ENCODE results near the gene CELF4. TPM values are rescaled to one million over a fixed set of nuclear protein-coding genes. Genes with fewer than 3 reads are reported as not detected.
A peak's percentile ranks its signal among the peaks of the same experiment; 100 is the strongest.

Gene CELF4
- total and polyA plus RNA-seq, 2 donors (not counting 1 experiment from before 2014, with no cell fraction given): 0.17 TPM; not detected in 1

DNA sequence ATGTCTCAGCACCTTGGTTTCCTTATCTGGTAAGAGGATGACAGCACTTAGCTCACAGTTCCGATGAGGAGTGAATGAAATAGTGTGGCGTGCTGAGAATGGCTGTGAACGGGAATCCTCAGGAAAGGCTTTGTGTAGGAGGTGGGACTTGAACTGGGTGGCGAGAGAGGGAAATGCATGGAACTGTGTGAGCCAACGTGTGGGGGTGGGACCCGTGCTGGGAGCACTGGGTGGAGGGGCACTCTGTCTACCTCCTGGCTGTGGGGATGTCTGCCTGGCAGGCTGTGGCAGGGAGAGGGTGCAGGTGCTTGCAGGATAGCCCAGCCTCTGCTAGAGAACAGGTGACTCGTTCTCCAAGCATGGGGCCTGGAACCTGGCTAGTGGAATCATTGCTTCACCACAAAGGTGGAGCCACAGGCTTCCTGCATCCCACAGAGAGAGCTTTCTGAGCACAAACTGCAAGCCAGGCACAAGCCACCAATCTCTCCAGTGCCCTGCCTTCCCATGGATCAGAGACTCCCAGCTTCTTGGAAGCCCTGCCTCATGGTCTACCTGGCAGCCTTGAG lies 145.2 kb downstream of the CELF4 start:
- peaks cover 3% of the 10 kb centered on the region for H3K27me3 ChIP-seq (ENCODE audit: control insufficient read depth, insufficient read depth, low read length)
- H3K4me3 ChIP-seq (replicated peaks in 1 of 4; ENCODE audit: control extremely low read depth in 1 of 4, insufficient read depth in 1 of 4, low read depth in 3 of 4, low read length in 4 of 4): no peak overlapping the region
- TF ChIP-seq, protein P1, sequence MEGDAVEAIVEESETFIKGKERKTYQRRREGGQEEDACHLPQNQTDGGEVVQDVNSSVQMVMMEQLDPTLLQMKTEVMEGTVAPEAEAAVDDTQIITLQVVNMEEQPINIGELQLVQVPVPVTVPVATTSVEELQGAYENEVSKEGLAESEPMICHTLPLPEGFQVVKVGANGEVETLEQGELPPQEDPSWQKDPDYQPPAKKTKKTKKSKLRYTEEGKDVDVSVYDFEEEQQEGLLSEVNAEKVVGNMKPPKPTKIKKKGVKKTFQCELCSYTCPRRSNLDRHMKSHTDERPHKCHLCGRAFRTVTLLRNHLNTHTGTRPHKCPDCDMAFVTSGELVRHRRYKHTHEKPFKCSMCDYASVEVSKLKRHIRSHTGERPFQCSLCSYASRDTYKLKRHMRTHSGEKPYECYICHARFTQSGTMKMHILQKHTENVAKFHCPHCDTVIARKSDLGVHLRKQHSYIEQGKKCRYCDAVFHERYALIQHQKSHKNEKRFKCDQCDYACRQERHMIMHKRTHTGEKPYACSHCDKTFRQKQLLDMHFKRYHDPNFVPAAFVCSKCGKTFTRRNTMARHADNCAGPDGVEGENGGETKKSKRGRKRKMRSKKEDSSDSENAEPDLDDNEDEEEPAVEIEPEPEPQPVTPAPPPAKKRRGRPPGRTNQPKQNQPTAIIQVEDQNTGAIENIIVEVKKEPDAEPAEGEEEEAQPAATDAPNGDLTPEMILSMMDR (conservative IDR thresholded peaks at IDR 0.05 in 1 of 2, IDR thresholded peaks at IDR 0.05 in 1 of 2; ENCODE audit: low read depth in 1 of 2, low read length in 2 of 2): no peak
- no peak for TF ChIP-seq EZH2 (IDR thresholded peaks at IDR 0.05; ENCODE audit: low read length, missing control alignments)
- no peak overlapping the region for H3K27ac ChIP-seq (ENCODE audit: insufficient read depth, low read length)
- H3K4me1 ChIP-seq (ENCODE audit: control insufficient read depth, extremely low read depth, insufficient read depth, low read length): no peaks in the 10 kb centered on the region
- H3K36me3 ChIP-seq (ENCODE audit: control insufficient read depth, insufficient read depth, low read length): no peaks in the 10 kb centered on the region
- H4K20me1 ChIP-seq (ENCODE audit: control insufficient read depth, extremely low read depth, insufficient read depth, low read length): no peaks in the 10 kb centered on the region
- no peak overlapping the region for H3K4me2 ChIP-seq (ENCODE audit: extremely low read depth, insufficient read depth, low read length)
- H3K79me2 ChIP-seq (ENCODE audit: control insufficient read depth, insufficient read depth, low read length): no peaks in the 10 kb centered on the region
- no peak overlapping the region for H3K9ac ChIP-seq (ENCODE audit: insufficient read depth, low read length)
- no peaks in the 10 kb centered on the region for H3K9me3 ChIP-seq (ENCODE audit: control insufficient read depth, insufficient read depth, low read depth, low read length)
- H2AFZ ChIP-seq (ENCODE audit: low read length): no peak overlapping the region
- DNase-seq (ENCODE audit: low read depth in 2 of 2): peak in 1 of 2 donors; percentile 8

DNA sequence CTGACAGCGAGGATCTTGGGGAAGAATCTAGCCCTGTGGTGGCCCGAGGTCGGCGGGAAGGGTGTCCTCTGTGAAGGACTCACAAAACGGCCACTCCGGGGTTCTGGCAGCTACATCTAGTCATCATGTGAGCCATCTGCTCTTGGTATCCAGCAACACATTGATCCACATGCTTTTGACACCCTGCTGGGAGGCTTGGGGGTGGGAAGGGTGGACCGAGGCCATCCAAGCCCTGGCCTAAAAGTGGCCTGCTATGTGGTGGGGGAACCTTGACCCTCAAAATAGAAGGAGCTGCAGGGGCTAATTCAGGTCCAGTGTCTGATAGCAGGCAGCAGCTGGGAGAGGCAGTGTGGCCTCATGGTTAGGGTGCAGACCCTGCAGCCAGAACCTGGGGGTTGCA lies 145.7 kb downstream of the CELF4 start:
- Histone ChIP-seq H3K9me3 (ENCODE audit: control insufficient read depth, insufficient read depth, low read depth, low read length) (no peaks in the 10 kb centered on the region), H3K4me1 (ENCODE audit: control insufficient read depth, extremely low read depth, insufficient read depth, low read length) (no peaks in the 10 kb centered on the region), H3K4me3 (replicated peaks in 1 of 4; ENCODE audit: control extremely low read depth in 1 of 4, insufficient read depth in 1 of 4, low read depth in 3 of 4, low read length in 4 of 4) (no peak overlapping the region), H4K20me1 (ENCODE audit: control insufficient read depth, extremely low read depth, insufficient read depth, low read length) (no peaks in the 10 kb centered on the region), H3K9ac (ENCODE audit: insufficient read depth, low read length) (no peak overlapping the region), H3K27ac (ENCODE audit: insufficient read depth, low read length) (no peak overlapping the region), H3K4me2 (ENCODE audit: extremely low read depth, insufficient read depth, low read length) (no peak overlapping the region), H3K27me3 (ENCODE audit: control insufficient read depth, insufficient read depth, low read length) (peaks cover 3% of the 10 kb centered on the region), H3K79me2 (ENCODE audit: control insufficient read depth, insufficient read depth, low read length) (no peaks in the 10 kb centered on the region), H2AFZ (ENCODE audit: low read length) (no peak overlapping the region), H3K36me3 (ENCODE audit: control insufficient read depth, insufficient read depth, low read length) (no peaks in the 10 kb centered on the region)
- no peak for TF ChIP-seq EZH2 (IDR thresholded peaks at IDR 0.05; ENCODE audit: low read length, missing control alignments)
- TF ChIP-seq, protein P1 (conservative IDR thresholded peaks at IDR 0.05 in 1 of 2, IDR thresholded peaks at IDR 0.05 in 1 of 2; ENCODE audit: low read depth in 1 of 2, low read length in 2 of 2): no peak
- no peak for DNase-seq (ENCODE audit: low read depth in 2 of 2)

DNA sequence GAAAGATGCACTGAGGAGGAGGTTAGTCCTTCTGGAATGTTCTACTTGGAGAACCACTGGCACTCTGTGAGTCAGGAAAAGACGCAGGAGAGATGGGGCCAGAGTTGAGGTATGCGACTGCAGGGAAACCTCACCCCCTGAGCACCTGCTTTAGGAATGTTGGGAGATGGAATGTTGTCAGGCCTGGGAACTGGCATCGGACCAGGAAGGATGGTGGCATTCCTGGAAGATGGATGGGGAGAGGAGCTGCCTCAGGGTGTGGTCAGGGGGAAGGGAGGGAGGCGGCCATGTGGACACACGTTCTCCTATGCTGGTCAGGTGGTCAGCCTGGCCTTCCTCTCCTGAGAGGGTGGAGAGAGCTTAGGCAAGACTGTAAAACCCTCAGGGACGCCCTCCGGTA lies 146.3 kb downstream of the CELF4 start:
- Histone ChIP-seq H3K4me2 (ENCODE audit: extremely low read depth, insufficient read depth, low read length) (no peak overlapping the region), H3K4me1 (ENCODE audit: control insufficient read depth, extremely low read depth, insufficient read depth, low read length) (no peaks in the 10 kb centered on the region), H2AFZ (ENCODE audit: low read length) (no peak overlapping the region), H3K9ac (ENCODE audit: insufficient read depth, low read length) (no peak overlapping the region), H4K20me1 (ENCODE audit: control insufficient read depth, extremely low read depth, insufficient read depth, low read length) (no peaks in the 10 kb centered on the region), H3K4me3 (replicated peaks in 1 of 4; ENCODE audit: control extremely low read depth in 1 of 4, insufficient read depth in 1 of 4, low read depth in 3 of 4, low read length in 4 of 4) (no peak overlapping the region), H3K36me3 (ENCODE audit: control insufficient read depth, insufficient read depth, low read length) (no peaks in the 10 kb centered on the region), H3K27me3 (ENCODE audit: control insufficient read depth, insufficient read depth, low read length) (peaks cover 3% of the 10 kb centered on the region), H3K9me3 (ENCODE audit: control insufficient read depth, insufficient read depth, low read depth, low read length) (no peaks in the 10 kb centered on the region), H3K79me2 (ENCODE audit: control insufficient read depth, insufficient read depth, low read length) (no peaks in the 10 kb centered on the region), H3K27ac (ENCODE audit: insufficient read depth, low read length) (no peak overlapping the region)
- peak in 1 of 2 donors; percentile 69 for DNase-seq (ENCODE audit: low read depth in 2 of 2)
- TF ChIP-seq EZH2 (IDR thresholded peaks at IDR 0.05; ENCODE audit: low read length, missing control alignments): no peak
- TF ChIP-seq, protein P1 (conservative IDR thresholded peaks at IDR 0.05 in 1 of 2, IDR thresholded peaks at IDR 0.05 in 1 of 2; ENCODE audit: low read depth in 1 of 2, low read length in 2 of 2): no peak
